ENCODE results near the gene C1orf198.
A peak's percentile ranks its signal among the peaks of the same experiment; 100 is the strongest.

Gene C1orf198

GRCh38 chr1:230877146-230877923 is 9.0 kb upstream of the C1orf198 start:
- no peak for TF ChIP-seq CTCF (conservative IDR thresholded peaks at IDR 0.05)
- H3K27ac ChIP-seq = no peak overlapping the region

GRCh38 chr1:230876660-230877059 is 8.3 kb upstream of the C1orf198 start:
- TF ChIP-seq CTCF (conservative IDR thresholded peaks at IDR 0.05) = no peak
- no peak overlapping the region for H3K27ac ChIP-seq

GRCh38 chr1:230875370-230875769 is 7.0 kb upstream of the C1orf198 start:
- no peak overlapping the region for H3K27ac ChIP-seq
- TF ChIP-seq CTCF (conservative IDR thresholded peaks at IDR 0.05) = no peak

GRCh38 chr1:230870916-230871315 is 2.6 kb upstream of the C1orf198 start:
- H3K27ac ChIP-seq = no peak overlapping the region
- no peak for TF ChIP-seq CTCF (conservative IDR thresholded peaks at IDR 0.05)

- TF ChIP-seq CTCF (conservative IDR thresholded peaks at IDR 0.05) = no peak
- H3K27ac ChIP-seq = peak overlapping the region; percentile 76
Observed at GRCh38 chr1:230869500-230869899, 1.2 kb upstream of the C1orf198 start.

- no peak for TF ChIP-seq CTCF (conservative IDR thresholded peaks at IDR 0.05)
Observed at GRCh38 chr1:230868736-230869385, 540 bp upstream of the C1orf198 start.

GRCh38 chr1:230867101-230867902 is 1.0 kb downstream of the C1orf198 start:
- no peak for TF ChIP-seq CTCF (conservative IDR thresholded peaks at IDR 0.05)
- H3K27ac ChIP-seq = peak overlapping the region; percentile 76; the same call in 1 of the 2 replicates

More at GRCh38 chr1:230868736-230869385, 540 bp upstream of the C1orf198 start:
- peak overlapping the region; percentile 76 for H3K27ac ChIP-seq
